Stimulated activated CD8-positive, alpha-beta memory T cell treated with anti-CD3 and anti-CD28 coated beads, Interleukin-15, amount 100 ng/mL, for 4 hours (primary cell): ENCODE data around the gene ALKBH8.
A peak's percentile ranks its signal among the peaks of the same experiment; 100 is the strongest.
"Not testable (repeated sequence)": the region's sequence is repeated elsewhere in the genome, so short reads cannot be mapped to it uniquely, and the experiment has no call there.

Source experiments
- DNase-seq, 2 donors: peaks; one replicate each; pipeline ENCODE4 v3.0.0-alpha.2; 2020; ENCODE audit warnings: low read depth in 2 of 2

ALKBH8 gene

GRCh38 chr11:107505647-107506225 is 59.8 kb downstream of the ALKBH8 start:
- no peak for DNase-seq

GRCh38 chr11:107504981-107505380 is 60.6 kb downstream of the ALKBH8 start:
- no peak for DNase-seq

- no peak for DNase-seq
These were observed 63.8 kb downstream of the ALKBH8 start for GRCh38 chr11:107501713-107502112.

- DNase-seq: not testable (repeated sequence)
These were observed 68.2 kb downstream of the ALKBH8 start for GRCh38 chr11:107497371-107497770.

GRCh38 chr11:107496011-107496410 is 69.5 kb downstream of the ALKBH8 start:
- DNase-seq: no peak

- DNase-seq: no peak
These were observed 71.5 kb downstream of the ALKBH8 start for GRCh38 chr11:107494055-107494454.

GRCh38 chr11:107493117-107493516 is 72.4 kb downstream of the ALKBH8 start:
- DNase-seq: no peak

- no peak for DNase-seq
These were observed 74.7 kb downstream of the ALKBH8 start for GRCh38 chr11:107490836-107491235.

- no peak for DNase-seq
These were observed 83.3 kb downstream of the ALKBH8 start for GRCh38 chr11:107482234-107482633.

- DNase-seq: no peak
These were observed 86.6 kb downstream of the ALKBH8 start for GRCh38 chr11:107478922-107479321.

- no peak for DNase-seq
These were observed 87.7 kb downstream of the ALKBH8 start for GRCh38 chr11:107477820-107478219.

- no peak for DNase-seq
These were observed 91.7 kb downstream of the ALKBH8 start for GRCh38 chr11:107473792-107474191.

- DNase-seq: no peak
These were observed 92.6 kb downstream of the ALKBH8 start for GRCh38 chr11:107472966-107473365.

GRCh38 chr11:107468596-107468995 is 96.9 kb downstream of the ALKBH8 start:
- no peak for DNase-seq

GRCh38 chr11:107467696-107468095 is 97.8 kb downstream of the ALKBH8 start:
- DNase-seq: no peak

GRCh38 chr11:107466275-107466866 is 99.2 kb downstream of the ALKBH8 start:
- DNase-seq: not testable (repeated sequence)

- DNase-seq: peak; percentile 69 to 84
These were observed 107.8 kb downstream of the ALKBH8 start, which contains the start of gene CWF19L2 for GRCh38 chr11:107457558-107458271. Gene CWF19L2, minus strand, starts transcription at chr11:107457825. Its CDS starts 9 bp downstream, at chr11:107457816.

GRCh38 chr11:107457205-107457557 is 108.4 kb downstream of the ALKBH8 start:
- no peak for DNase-seq

GRCh38 chr11:107453594-107454286 is 111.8 kb downstream of the ALKBH8 start:
- DNase-seq: no peak
